MM.1S (cell line): Measurements from ENCODE around the gene ZNF516.

Source experiments
- DNase-seq: peaks from one replicate; pipeline ENCODE4 v3.0.0-alpha.2; 2015
- H2AFZ ChIP-seq: fragments of 300-600 bp; sonication (generic); 2 replicates; pipeline ENCODE4 v1.6.0; 2016; ENCODE audit warnings: antibody characterized with exemption, low read length
- H3F3A ChIP-seq: fragments of 300-600 bp; sonication (generic); 2 replicates; pipeline ENCODE4 v1.6.1; 2016; ENCODE audit warnings: mild to moderate bottlenecking, antibody characterized with exemption, low read length, moderate library complexity, mixed read lengths; ENCODE audit not compliant: insufficient read depth
- H3K27ac ChIP-seq: fragments of 300-600 bp; sonication (generic); 2 replicates; pipeline ENCODE4 v1.5.1; 2016; ENCODE audit warnings: mild to moderate bottlenecking, low read length
- H3K27me3 ChIP-seq: fragments of 300-600 bp; sonication (generic); replicated peaks from 2 replicates; pipeline ENCODE4 v1.6.0; 2016; ENCODE audit warnings: low read length; ENCODE audit not compliant: insufficient read depth
- H3K36me3 ChIP-seq: fragments of 300-600 bp; sonication (generic); replicated peaks from 2 replicates; pipeline ENCODE4 v1.6.1; 2016; ENCODE audit warnings: mild to moderate bottlenecking, low read length, mixed read lengths; ENCODE audit not compliant: insufficient read depth
- H3K4me1 ChIP-seq: fragments of 300-600 bp; sonication (generic); 2 replicates; pipeline ENCODE4 v1.6.1; 2016; ENCODE audit warnings: low read length, mixed read lengths
- H3K4me2 ChIP-seq: fragments of 300-600 bp; sonication (generic); 2 replicates; pipeline ENCODE4 v1.6.0; 2016; ENCODE audit warnings: low read depth, low read length
- H3K4me3 ChIP-seq: fragments of 300-600 bp; sonication (generic); 2 replicates; pipeline ENCODE4 v1.5.1; 2016; ENCODE audit warnings: low read length, mixed read lengths
- H3K79me2 ChIP-seq: fragments of 300-600 bp; sonication (generic); 2 replicates; pipeline ENCODE4 v1.6.1; 2016; ENCODE audit warnings: mixed run types, low read length, mixed read lengths
- H3K9ac ChIP-seq: fragments of 300-600 bp; sonication (generic); 2 replicates; pipeline ENCODE4 v1.6.1; 2016; ENCODE audit warnings: low read length, mixed read lengths
- H3K9me2 ChIP-seq: fragments of 300-600 bp; sonication (generic); replicated peaks from 2 replicates; pipeline ENCODE4 v1.6.1; 2016; ENCODE audit warnings: mild to moderate bottlenecking, low read length, mixed read lengths; ENCODE audit not compliant: insufficient read depth
- H3K9me3 ChIP-seq: fragments of 300-600 bp; sonication (generic); replicated peaks from 2 replicates; pipeline ENCODE4 v1.6.1; 2016; ENCODE audit warnings: mild to moderate bottlenecking, low read length, mixed read lengths; ENCODE audit not compliant: insufficient read depth
- H4K20me1 ChIP-seq: fragments of 300-600 bp; sonication (generic); 2 replicates; pipeline ENCODE4 v1.6.1; 2016; ENCODE audit warnings: mild to moderate bottlenecking, low read length, moderate library complexity, mixed read lengths; ENCODE audit not compliant: insufficient read depth
- EZH2 ChIP-seq: fragments of 300-600 bp; sonication (generic); optimal IDR thresholded peaks from 2 replicates; pipeline ENCODE3; 2017; ENCODE audit warnings: low read depth, mild to moderate bottlenecking, antibody characterized with exemption, low read length, mixed read lengths
- EZH2phosphoT487 ChIP-seq: fragments of 300-600 bp; sonication (generic); IDR thresholded peaks from 2 replicates; pipeline ENCODE4 v1.6.1; 2018; ENCODE audit warnings: antibody characterized with exemption, low read length
- TF ChIP-seq, protein P1 (sequence below): fragments of 300-600 bp; sonication (generic); IDR thresholded peaks from 2 replicates; pipeline ENCODE4 v1.5.1; 2016; ENCODE audit warnings: antibody characterized with exemption, low read length, mixed read lengths

ZNF516 gene

DNA sequence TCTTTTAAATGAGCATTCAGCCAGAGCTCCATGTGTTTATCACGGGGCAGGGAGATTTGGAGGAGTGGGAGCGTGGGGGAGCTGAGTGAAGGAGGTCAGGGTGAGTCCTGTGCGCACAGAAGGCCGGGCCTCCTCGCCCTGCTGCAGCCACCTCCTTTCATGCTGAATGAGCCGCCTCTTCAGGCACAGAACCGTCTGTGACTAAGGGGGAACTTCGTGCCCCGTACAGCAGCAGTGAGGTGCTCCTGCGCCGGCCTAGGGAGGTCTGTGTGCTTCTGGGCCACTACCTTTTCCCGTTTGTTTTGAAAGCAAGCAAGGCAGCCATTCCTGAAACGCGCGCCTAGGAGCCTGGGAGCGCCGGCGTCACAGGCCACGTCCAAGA lies 27.1 kb upstream of the ZNF516 start:
- H3K36me3 ChIP-seq, result no peaks in the 10 kb centered on the region
- TF ChIP-seq, protein P1, sequence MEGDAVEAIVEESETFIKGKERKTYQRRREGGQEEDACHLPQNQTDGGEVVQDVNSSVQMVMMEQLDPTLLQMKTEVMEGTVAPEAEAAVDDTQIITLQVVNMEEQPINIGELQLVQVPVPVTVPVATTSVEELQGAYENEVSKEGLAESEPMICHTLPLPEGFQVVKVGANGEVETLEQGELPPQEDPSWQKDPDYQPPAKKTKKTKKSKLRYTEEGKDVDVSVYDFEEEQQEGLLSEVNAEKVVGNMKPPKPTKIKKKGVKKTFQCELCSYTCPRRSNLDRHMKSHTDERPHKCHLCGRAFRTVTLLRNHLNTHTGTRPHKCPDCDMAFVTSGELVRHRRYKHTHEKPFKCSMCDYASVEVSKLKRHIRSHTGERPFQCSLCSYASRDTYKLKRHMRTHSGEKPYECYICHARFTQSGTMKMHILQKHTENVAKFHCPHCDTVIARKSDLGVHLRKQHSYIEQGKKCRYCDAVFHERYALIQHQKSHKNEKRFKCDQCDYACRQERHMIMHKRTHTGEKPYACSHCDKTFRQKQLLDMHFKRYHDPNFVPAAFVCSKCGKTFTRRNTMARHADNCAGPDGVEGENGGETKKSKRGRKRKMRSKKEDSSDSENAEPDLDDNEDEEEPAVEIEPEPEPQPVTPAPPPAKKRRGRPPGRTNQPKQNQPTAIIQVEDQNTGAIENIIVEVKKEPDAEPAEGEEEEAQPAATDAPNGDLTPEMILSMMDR, result no peak
- TF ChIP-seq EZH2phosphoT487 (no peak), EZH2 (no peak)
- no peak overlapping the region for H2AFZ ChIP-seq
- no peaks in the 10 kb centered on the region for H4K20me1 ChIP-seq
- no peaks in the 10 kb centered on the region for H3K4me1 ChIP-seq
- no peak overlapping the region for H3K9ac ChIP-seq
- H3K4me3 ChIP-seq, result no peak overlapping the region
- H3K27me3 ChIP-seq, result no peaks in the 10 kb centered on the region
- no peak overlapping the region for H3K4me2 ChIP-seq
- no peak overlapping the region for H3K27ac ChIP-seq
- H3K9me2 ChIP-seq, result no peaks in the 10 kb centered on the region
- H3F3A ChIP-seq, result no peaks in the 10 kb centered on the region
- no peak for DNase-seq
- H3K79me2 ChIP-seq, result no peaks in the 10 kb centered on the region
- H3K9me3 ChIP-seq, result no peaks in the 10 kb centered on the region

DNA sequence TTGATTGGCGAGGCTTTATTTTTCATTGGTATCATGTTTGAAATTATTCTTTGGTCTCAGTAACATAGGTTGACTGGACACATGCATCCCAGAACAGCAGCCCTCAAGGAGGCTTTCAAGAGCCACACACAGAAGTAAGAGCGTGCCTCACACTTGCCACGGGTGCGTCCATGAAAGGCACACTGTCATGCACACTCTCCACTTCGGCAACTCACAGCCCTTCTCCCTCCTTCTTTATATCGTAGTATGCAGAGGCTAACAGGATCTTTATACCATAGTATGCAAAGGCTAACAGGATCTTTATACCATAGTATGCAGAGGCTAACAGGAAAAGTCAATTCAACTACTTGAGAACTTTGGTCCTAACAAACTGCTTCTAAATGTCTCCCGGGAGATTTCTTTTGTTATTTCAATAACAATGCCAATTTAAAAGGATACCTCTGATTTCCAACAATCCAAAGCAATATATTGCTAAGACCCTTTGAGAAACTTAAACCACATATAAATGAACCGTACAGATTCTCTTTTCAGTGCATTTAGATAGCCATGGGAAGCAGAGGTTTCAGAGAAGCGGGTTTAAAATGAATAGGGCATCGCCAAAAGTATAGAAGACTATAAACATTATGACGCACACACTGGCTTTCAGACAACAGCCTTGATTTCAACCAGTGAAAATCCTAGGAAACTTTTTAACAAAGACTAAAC lies 26.5 kb upstream of the ZNF516 start:
- Histone ChIP-seq H3K27ac (no peak overlapping the region), H3K4me1 (no peaks in the 10 kb centered on the region), H4K20me1 (no peaks in the 10 kb centered on the region), H3K4me2 (no peak overlapping the region), H3F3A (no peaks in the 10 kb centered on the region), H2AFZ (no peak overlapping the region), H3K27me3 (no peaks in the 10 kb centered on the region), H3K9me2 (no peaks in the 10 kb centered on the region), H3K36me3 (no peaks in the 10 kb centered on the region), H3K9me3 (no peaks in the 10 kb centered on the region), H3K79me2 (no peaks in the 10 kb centered on the region), H3K4me3 (no peak overlapping the region), H3K9ac (no peak overlapping the region)
- no peak for DNase-seq
- TF ChIP-seq EZH2phosphoT487 (no peak), EZH2 (no peak)
- TF ChIP-seq, protein P1, result no peak

DNA sequence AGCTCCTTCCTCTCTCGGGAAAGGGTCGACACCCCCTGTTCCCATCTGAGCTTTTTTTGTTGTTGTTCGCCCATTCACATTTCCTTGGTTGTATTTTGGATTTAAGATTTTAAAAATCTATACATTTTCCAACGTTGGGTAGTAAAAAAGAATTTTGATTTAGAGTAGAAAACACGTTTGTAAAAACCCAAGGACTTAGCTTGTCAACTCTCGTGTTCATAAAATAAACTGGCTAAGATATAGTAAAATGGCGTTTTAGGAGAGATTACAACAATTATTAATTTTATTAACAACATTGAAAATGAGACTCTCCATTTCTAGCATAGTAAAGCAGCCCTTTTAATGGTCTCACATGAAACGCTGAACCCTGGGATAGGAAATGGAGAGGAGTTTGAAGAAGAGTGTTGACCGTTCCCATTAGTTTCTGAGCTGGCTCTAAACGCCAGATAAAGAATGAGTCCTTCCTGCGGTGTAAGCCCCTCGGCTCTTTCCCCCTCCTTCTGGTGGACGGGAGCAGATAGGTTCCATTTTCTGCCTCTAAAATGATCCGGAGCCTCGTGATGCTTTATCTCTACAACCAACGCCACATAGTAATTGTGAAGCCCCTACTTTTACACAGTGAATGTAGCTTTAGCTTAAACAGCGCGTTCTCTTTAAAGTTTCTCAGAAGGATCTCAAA lies 24.0 kb upstream of the ZNF516 start:
- Histone ChIP-seq H3K27me3 (no peaks in the 10 kb centered on the region), H3K4me3 (no peak overlapping the region), H3K27ac (no peak overlapping the region), H3K9ac (no peak overlapping the region), H3K79me2 (no peaks in the 10 kb centered on the region), H2AFZ (no peak overlapping the region), H3K9me2 (no peaks in the 10 kb centered on the region), H4K20me1 (no peaks in the 10 kb centered on the region), H3K36me3 (no peaks in the 10 kb centered on the region), H3K4me1 (no peaks in the 10 kb centered on the region), H3K9me3 (no peaks in the 10 kb centered on the region), H3F3A (no peaks in the 10 kb centered on the region), H3K4me2 (no peak overlapping the region)
- TF ChIP-seq, protein P1, result no peak
- no peak for TF ChIP-seq EZH2phosphoT487
- TF ChIP-seq EZH2, result no peak
- DNase-seq, result no peak
